ENCODE results near the gene TSN. TPM values are rescaled to one million over a fixed set of nuclear protein-coding genes. Genes with fewer than 3 reads are reported as not detected.

Gene TSN
- total and polyA plus RNA-seq, 4 donors: 24.4 to 37.7 (median 32.3) TPM

GRCh38 chr2:121764681-121765228, 9.3 kb downstream of the TSN start:
- DNase-seq (no peak), ATAC-seq (ENCODE audit: low FRiP score) (no peak)
- no peak overlapping the region for H3K27ac ChIP-seq (ENCODE audit: low read depth in 1 of 2, low read length in 2 of 2)
- intact Hi-C loops (cut with DNase I): no loop called here
- H3K27me3 ChIP-seq (ENCODE audit: control insufficient read depth in 1 of 2, insufficient read depth in 2 of 2, low read length in 1 of 2): no peaks in the 10 kb centered on the region
- no peak overlapping the region for H3K4me3 ChIP-seq (ENCODE audit: low read length in 2 of 2)
- H3K4me1 ChIP-seq (ENCODE audit: control insufficient read depth in 1 of 2, insufficient read depth in 2 of 2, low read length in 2 of 2): no peaks in the 10 kb centered on the region
- peaks cover 12 to 13% of the 10 kb centered on the region in 2 donors for H3K36me3 ChIP-seq (ENCODE audit: control insufficient read depth in 1 of 2, insufficient read depth in 2 of 2, low read length in 1 of 2)
- WGBS, 2 donors: 74 to 82% methylated on average over 10 of the region's 10 CpGs
- H3K9me3 ChIP-seq (ENCODE audit: control insufficient read depth, low read length): no peaks in the 10 kb centered on the region

GRCh38 chr2:121766624-121767023, 11.2 kb downstream of the TSN start:
- Histone ChIP-seq H3K4me3 (ENCODE audit: low read length in 2 of 2) (no peak overlapping the region), H3K36me3 (ENCODE audit: control insufficient read depth in 1 of 2, insufficient read depth in 2 of 2, low read length in 1 of 2) (peaks cover 11 to 12% of the 10 kb centered on the region in 2 donors), H3K27ac (ENCODE audit: low read depth in 1 of 2, low read length in 2 of 2) (no peak overlapping the region), H3K27me3 (ENCODE audit: control insufficient read depth in 1 of 2, insufficient read depth in 2 of 2, low read length in 1 of 2) (no peaks in the 10 kb centered on the region), H3K4me1 (ENCODE audit: control insufficient read depth in 1 of 2, insufficient read depth in 2 of 2, low read length in 2 of 2) (no peaks in the 10 kb centered on the region), H3K9me3 (ENCODE audit: control insufficient read depth, low read length) (no peaks in the 10 kb centered on the region)
- ATAC-seq (ENCODE audit: low FRiP score) (no peak), DNase-seq (no peak)
- intact Hi-C loops (cut with DNase I): no loop called here
- 62 to 65% methylated on average over 1 of the region's 1 CpG for WGBS, 2 donors

GRCh38 chr2:121768143-121768755, 12.8 kb downstream of the TSN start:
- Histone ChIP-seq H3K4me1 (ENCODE audit: control insufficient read depth in 1 of 2, insufficient read depth in 2 of 2, low read length in 2 of 2) (no peaks in the 10 kb centered on the region), H3K36me3 (ENCODE audit: control insufficient read depth in 1 of 2, insufficient read depth in 2 of 2, low read length in 1 of 2) (peaks cover 11 to 15% of the 10 kb centered on the region in 2 donors), H3K27me3 (ENCODE audit: control insufficient read depth in 1 of 2, insufficient read depth in 2 of 2, low read length in 1 of 2) (no peaks in the 10 kb centered on the region), H3K9me3 (ENCODE audit: control insufficient read depth, low read length) (no peaks in the 10 kb centered on the region), H3K4me3 (ENCODE audit: low read length in 2 of 2) (no peak overlapping the region), H3K27ac (ENCODE audit: low read depth in 1 of 2, low read length in 2 of 2) (no peak overlapping the region)
- DNase-seq: no peak
- 82 to 85% methylated on average over 5 of the region's 5 CpGs for WGBS, 2 donors
- intact Hi-C loops (cut with DNase I): no loop called here
- no peak for ATAC-seq (ENCODE audit: low FRiP score)

- Histone ChIP-seq H3K36me3 (ENCODE audit: control insufficient read depth in 1 of 2, insufficient read depth in 2 of 2, low read length in 1 of 2) (peaks cover 1 to 2% of the 10 kb centered on the region in 2 donors), H3K4me1 (ENCODE audit: control insufficient read depth in 1 of 2, insufficient read depth in 2 of 2, low read length in 2 of 2) (no peaks in the 10 kb centered on the region), H3K27ac (ENCODE audit: low read depth in 1 of 2, low read length in 2 of 2) (no peak overlapping the region), H3K4me3 (ENCODE audit: low read length in 2 of 2) (no peak overlapping the region), H3K27me3 (ENCODE audit: control insufficient read depth in 1 of 2, insufficient read depth in 2 of 2, low read length in 1 of 2) (no peaks in the 10 kb centered on the region), H3K9me3 (ENCODE audit: control insufficient read depth, low read length) (no peaks in the 10 kb centered on the region)
- ATAC-seq (ENCODE audit: low FRiP score) (no peak), DNase-seq (no peak)
- WGBS, 2 donors: 84% methylated on average over 6 of the region's 6 CpGs
- intact Hi-C loops (cut with DNase I): no loop called here
These were observed 16.7 kb downstream of the TSN start for GRCh38 chr2:121771976-121772742.

GRCh38 chr2:121774235-121774634, 18.8 kb downstream of the TSN start:
- H3K4me1 ChIP-seq (ENCODE audit: control insufficient read depth in 1 of 2, insufficient read depth in 2 of 2, low read length in 2 of 2): no peaks in the 10 kb centered on the region
- peaks cover 0 to 2% of the 10 kb centered on the region in 2 donors for H3K36me3 ChIP-seq (ENCODE audit: control insufficient read depth in 1 of 2, insufficient read depth in 2 of 2, low read length in 1 of 2)
- H3K27ac ChIP-seq (ENCODE audit: low read depth in 1 of 2, low read length in 2 of 2): no peak overlapping the region
- 92 to 93% methylated on average over 13 of the region's 13 CpGs for WGBS, 2 donors
- H3K27me3 ChIP-seq (ENCODE audit: control insufficient read depth in 1 of 2, insufficient read depth in 2 of 2, low read length in 1 of 2): no peaks in the 10 kb centered on the region
- intact Hi-C loops (cut with DNase I): no loop called here
- ATAC-seq (ENCODE audit: low FRiP score) (no peak), DNase-seq (no peak)
- no peak overlapping the region for H3K4me3 ChIP-seq (ENCODE audit: low read length in 2 of 2)
- H3K9me3 ChIP-seq (ENCODE audit: control insufficient read depth, low read length): no peaks in the 10 kb centered on the region

GRCh38 chr2:121776361-121776760, 20.9 kb downstream of the TSN start:
- peaks cover 0 to 2% of the 10 kb centered on the region in 2 donors for H3K36me3 ChIP-seq (ENCODE audit: control insufficient read depth in 1 of 2, insufficient read depth in 2 of 2, low read length in 1 of 2)
- no peaks in the 10 kb centered on the region for H3K27me3 ChIP-seq (ENCODE audit: control insufficient read depth in 1 of 2, insufficient read depth in 2 of 2, low read length in 1 of 2)
- no peaks in the 10 kb centered on the region for H3K9me3 ChIP-seq (ENCODE audit: control insufficient read depth, low read length)
- H3K4me1 ChIP-seq (ENCODE audit: control insufficient read depth in 1 of 2, insufficient read depth in 2 of 2, low read length in 2 of 2): no peaks in the 10 kb centered on the region
- no peak for ATAC-seq (ENCODE audit: low FRiP score)
- H3K27ac ChIP-seq (ENCODE audit: low read depth in 1 of 2, low read length in 2 of 2): no peak overlapping the region
- WGBS, 2 donors: 83 to 86% methylated on average over 3 of the region's 3 CpGs
- intact Hi-C loops (cut with DNase I): no loop called here
- no peak overlapping the region for H3K4me3 ChIP-seq (ENCODE audit: low read length in 2 of 2)
- DNase-seq: no peak

- WGBS, 2 donors: 9 to 21% methylated on average over 12 of the region's 12 CpGs
- Histone ChIP-seq H3K27me3 (ENCODE audit: control insufficient read depth in 1 of 2, insufficient read depth in 2 of 2, low read length in 1 of 2) (no peaks in the 10 kb centered on the region), H3K9me3 (ENCODE audit: control insufficient read depth, low read length) (no peaks in the 10 kb centered on the region), H3K36me3 (ENCODE audit: control insufficient read depth in 1 of 2, insufficient read depth in 2 of 2, low read length in 1 of 2) (peaks cover 0 to 2% of the 10 kb centered on the region in 2 donors), H3K4me3 (ENCODE audit: low read length in 2 of 2) (no peak overlapping the region), H3K4me1 (ENCODE audit: control insufficient read depth in 1 of 2, insufficient read depth in 2 of 2, low read length in 2 of 2) (no peaks in the 10 kb centered on the region), H3K27ac (ENCODE audit: low read depth in 1 of 2, low read length in 2 of 2) (no peak overlapping the region)
- intact Hi-C loops (cut with DNase I): no loop called here
- DNase-seq: no peak
- no peak for ATAC-seq (ENCODE audit: low FRiP score)
These were observed 21.6 kb downstream of the TSN start for GRCh38 chr2:121776885-121777698.

GRCh38 chr2:121777699-121778058, 22.2 kb downstream of the TSN start:
- 39 to 52% methylated on average over 1 of the region's 1 CpG for WGBS, 2 donors
- H3K27ac ChIP-seq (ENCODE audit: low read depth in 1 of 2, low read length in 2 of 2): no peak overlapping the region
- no peaks in the 10 kb centered on the region for H3K36me3 ChIP-seq (ENCODE audit: control insufficient read depth in 1 of 2, insufficient read depth in 2 of 2, low read length in 1 of 2)
- no peaks in the 10 kb centered on the region for H3K27me3 ChIP-seq (ENCODE audit: control insufficient read depth in 1 of 2, insufficient read depth in 2 of 2, low read length in 1 of 2)
- no peaks in the 10 kb centered on the region for H3K4me1 ChIP-seq (ENCODE audit: control insufficient read depth in 1 of 2, insufficient read depth in 2 of 2, low read length in 2 of 2)
- H3K4me3 ChIP-seq (ENCODE audit: low read length in 2 of 2): no peak overlapping the region
- ATAC-seq (ENCODE audit: low FRiP score) (no peak), DNase-seq (no peak)
- H3K9me3 ChIP-seq (ENCODE audit: control insufficient read depth, low read length): no peaks in the 10 kb centered on the region
- intact Hi-C loops (cut with DNase I): no loop called here
